ENCODE results near the gene LRRC9. TPM values are rescaled to one million over a fixed set of nuclear protein-coding genes. Genes with fewer than 3 reads are reported as not detected.

Gene LRRC9
- total and polyA plus RNA-seq, 10 of the 15 experiments (the other 5 are each of a cell fraction or from before 2014, with no cell fraction given) = not detected

- no peak for TF ChIP-seq NFYA (IDR thresholded peaks at IDR 0.05; ENCODE audit: borderline replicate concordance, low read depth, low read length)
Observed at GRCh38 chr14:59959668-59960067, 39.7 kb downstream of the LRRC9 start (continued).

GRCh38 chr14:59961518-59962062 is 41.6 kb downstream of the LRRC9 start:
- no peak overlapping the region for H3K4me3 ChIP-seq
- H3K79me2 ChIP-seq (ENCODE audit: control insufficient read depth, insufficient read depth, low read length) = no peaks in the 10 kb centered on the region
- CTCF ChIA-PET = interaction anchor here (1.1 to 6.9 kb wide), 8 partner anchors 7 to 1007 kb away, joined by 3 to 155 read pairs (median 6); partner anchors contain the start of gene DHRS7
- H3K27me3 ChIP-seq (replicated peaks in 1 of 2; ENCODE audit: control insufficient read depth in 2 of 2, insufficient read depth in 2 of 2, low read length in 1 of 2) = no peaks in the 10 kb centered on the region
- POLR2A ChIA-PET = interaction anchor here (0.7 to 1.0 kb wide), 2 partner anchors 17 to 201 kb away, joined by 3 to 4 read pairs; no protein-coding TSS in a partner anchor
- H4K20me1 ChIP-seq (ENCODE audit: control insufficient read depth, insufficient read depth) = no peaks in the 10 kb centered on the region
- peak; percentile 49 for FAIRE-seq
- H3K4me2 ChIP-seq (ENCODE audit: control insufficient read depth, insufficient read depth) = peak overlapping the region; percentile 54
- ATAC-seq = peak; percentile 68
- RAD21 ChIA-PET (ENCODE audit: unreplicated experiment) = interaction anchor here (1.0 to 3.8 kb wide), 3 partner anchors 204 to 244 kb away, joined by 3 to 30 read pairs (median 5); partner anchors contain the start of gene DHRS7
- H3K9ac ChIP-seq (ENCODE audit: control insufficient read depth, insufficient read depth, low read length) = no peak overlapping the region
- H3K4me1 ChIP-seq (ENCODE audit: control insufficient read depth, insufficient read depth, low read length) = peaks cover 6% of the 10 kb centered on the region; the same call in 1 of the 2 replicates
- intact Hi-C loops (cut with micrococcal nuclease; ENCODE audit: unreplicated experiment) (loop anchor here (10.0 kb wide), 2 partner anchors 373 to 603 kb away; no protein-coding TSS in a partner anchor), in situ Hi-C loops (cut with MboI) (loop anchor here (10.0 kb wide), 1 partner anchor 373 kb away; no protein-coding TSS in a partner anchor)
- no TSS peak for BruUV-seq (replicated peaks)
- SMC1A ChIA-PET (ENCODE audit: uncharacterized antibody, unreplicated experiment) = interaction anchor here (0.6 to 8.1 kb wide), 7 partner anchors 17 to 329 kb away, joined by 3 to 158 read pairs (median 4); partner anchors contain the start of gene DHRS7
- H3K9me3 ChIP-seq (replicated peaks; ENCODE audit: control insufficient read depth, insufficient read depth, low read length) = no peaks in the 10 kb centered on the region; the same call in 2 of the 3 replicates
- H3K27ac ChIP-seq (ENCODE audit: control insufficient read depth, insufficient read depth) = peak overlapping the region; percentile 52; the same call in 1 of the 2 replicates
- no peak for DNase-seq (ENCODE audit: low read depth, low spot score)
- peak overlapping the region; percentile 78 for H2AFZ ChIP-seq (ENCODE audit: control insufficient read depth, low read depth, low read length)
- no peaks in the 10 kb centered on the region for H3K36me3 ChIP-seq (ENCODE audit: control insufficient read depth in 2 of 2, insufficient read depth in 2 of 2, low read length in 1 of 2)
- 47% methylated on average over 1 of the region's 1 CpG for WGBS (ENCODE audit: insufficient coverage, insufficient replicate concordance, low lambda C conversion rate, missing lambda C conversion rate)
- TF ChIP-seq POLR2AphosphoS5 (IDR thresholded peaks at IDR 0.05; ENCODE audit: low read length) (no peak), BCLAF1 (IDR thresholded peaks at IDR 0.05) (no peak), IKZF2 (IDR thresholded peaks at IDR 0.05) (peak; percentile 34 to 42; a peak in 1 of 4 replicates), PML (IDR thresholded peaks at IDR 0.05; ENCODE audit: low read length) (no peak), SUPT20H (IDR thresholded peaks at IDR 0.05; ENCODE audit: borderline replicate concordance, control insufficient read depth, low read depth, low read length) (no peak), MEF2B (IDR thresholded peaks at IDR 0.05; ENCODE audit: partially characterized antibody, poor library complexity, severe bottlenecking) (no peak), STAT3 (IDR thresholded peaks at IDR 0.05; ENCODE audit: low read depth, low read length) (no peak), ZNF687 (IDR thresholded peaks at IDR 0.05) (peak; percentile 30; the same call in 1 of the 2 replicates), MTA2 (IDR thresholded peaks at IDR 0.05; ENCODE audit: low read depth) (peak; percentile 34; the same call in 1 of the 2 replicates)
